DLD1 (cell line): Measurements from ENCODE around the gene KIF9.
"Not testable (repeated sequence)": the region's sequence is repeated elsewhere in the genome, so short reads cannot be mapped to it uniquely, and the experiment has no call there.

Experiments used
- in situ Hi-C: cut with HindIII; loops from 2 replicates; pipeline ENCODE4 v1.10.0; 2017; ENCODE audit warnings: low sequenced_read_pairs

KIF9 gene

GRCh38 chr3:47193871-47194859 lies 88.4 kb downstream of the KIF9 start:
- in situ Hi-C loops = no loop called here

DNA sequence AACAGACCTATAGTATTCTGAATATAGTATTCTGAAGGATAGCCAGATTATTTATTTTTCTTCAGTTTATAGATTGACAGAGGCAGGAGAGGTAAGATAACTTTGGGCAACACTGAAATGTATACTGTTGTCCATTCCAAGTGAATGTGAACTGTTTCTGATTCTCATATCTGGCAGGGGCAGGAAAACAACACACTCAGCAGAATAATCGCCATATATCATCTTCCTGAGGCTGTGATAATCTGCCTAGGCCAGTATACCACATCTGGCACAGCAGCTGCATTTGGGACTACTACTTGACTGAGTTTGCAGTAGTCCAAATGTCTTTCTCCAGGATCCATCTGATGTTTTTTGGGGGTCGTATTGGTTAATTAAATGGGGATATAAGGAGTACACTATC lies 96.3 kb downstream of the KIF9 start:
- in situ Hi-C loops = no loop called here

GRCh38 chr3:47181685-47182084 lies 100.9 kb downstream of the KIF9 start:
- in situ Hi-C loops = not testable (repeated sequence)

GRCh38 chr3:47180011-47180410 lies 102.6 kb downstream of the KIF9 start:
- in situ Hi-C loops = not testable (repeated sequence)
